ENCODE data around the gene COX14.

Gene COX14

DNA sequence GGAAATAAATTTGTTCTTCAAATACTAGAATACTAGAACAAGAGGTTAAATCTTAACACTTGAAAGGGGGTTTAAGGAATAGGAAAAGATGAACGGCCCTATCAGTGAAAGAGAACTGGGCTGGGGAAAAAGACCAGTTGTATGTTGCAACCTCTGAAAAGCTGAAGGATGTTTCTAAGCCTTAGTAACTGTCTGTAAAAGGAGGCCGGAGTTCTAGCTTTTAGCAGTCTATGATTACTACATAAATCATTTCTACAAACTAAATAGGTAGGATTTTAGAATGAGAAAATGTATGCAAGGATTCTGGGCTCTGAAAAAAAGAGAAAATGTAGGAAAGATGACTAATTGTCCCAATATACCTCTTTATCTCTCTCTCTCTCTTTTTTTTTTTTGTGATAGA lies 50.2 kb downstream of the COX14 start:
- no peak for DNase-seq

- DNase-seq: no peak
Measured at GRCh38 chr12:50164963-50165362, 52.9 kb downstream of the COX14 start.

- peak in 2 of 5 experiments; percentile 18 to 26 for DNase-seq
Measured at GRCh38 chr12:50166799-50167048, 54.7 kb downstream of the COX14 start.

- DNase-seq: peak; percentile 92 to 99 (median 96)
Measured at GRCh38 chr12:50167049-50167828, 55.2 kb downstream of the COX14 start, which contains the start of gene CERS5. Gene CERS5, minus strand, starts transcription at chr12:50167369. Its CDS starts 72 bp downstream, at chr12:50167297.

Data from T-helper 2 cell (primary cell).